Ectodermal cell (in vitro differentiated cells): ENCODE data around the gene CDH13.

Source experiments
- H3K27ac ChIP-seq: 2 replicates; pipeline ENCODE4 v1.7.0; 2013; ENCODE audit warnings: mild to moderate bottlenecking, low read depth, low read length; ENCODE audit not compliant: insufficient read depth, poor library complexity, severe bottlenecking
- H3K27me3 ChIP-seq: 2 replicates; pipeline ENCODE4 v1.7.0; 2013; ENCODE audit warnings: mild to moderate bottlenecking, low read length; ENCODE audit not compliant: insufficient read depth, control insufficient read depth, poor library complexity, severe bottlenecking
- H3K36me3 ChIP-seq: one replicate; pipeline ENCODE4 v1.7.0; 2013; ENCODE audit warnings: low read length; ENCODE audit not compliant: control insufficient read depth, insufficient read depth
- H3K4me1 ChIP-seq: one replicate; pipeline ENCODE4 v1.7.0; 2013; ENCODE audit warnings: low read length; ENCODE audit not compliant: control insufficient read depth, insufficient read depth
- H3K4me3 ChIP-seq: 2 replicates; pipeline ENCODE4 v1.7.0; 2013; ENCODE audit warnings: low read depth, low read length, control low read depth; ENCODE audit not compliant: insufficient read depth
- H3K9me3 ChIP-seq: 2 replicates; pipeline ENCODE4 v1.7.0; 2013; ENCODE audit warnings: mild to moderate bottlenecking, low read length, moderate library complexity; ENCODE audit not compliant: control insufficient read depth
- WGBS, 2 experiments: methylation state at CpG; one replicate each; pipeline ENCODE4 v1.1.7; 2013; ENCODE audit warnings: missing lambda C conversion rate in 2 of 2; 5-methylcytosine and 5-hydroxymethylcytosine counted together

Gene CDH13

GRCh38 chr16:83365166-83365565, 738.4 kb downstream of the CDH13 start:
- Histone ChIP-seq H3K4me3 (no peak overlapping the region), H3K36me3 (no peaks in the 10 kb centered on the region), H3K27me3 (no peaks in the 10 kb centered on the region), H3K9me3 (no peaks in the 10 kb centered on the region), H3K4me1 (no peaks in the 10 kb centered on the region), H3K27ac (no peak overlapping the region)
- WGBS, 2 experiments, result 94 to 96% methylated on average over 3 of the region's 3 CpGs

- no peaks in the 10 kb centered on the region for H3K27me3 ChIP-seq
- WGBS, 2 experiments, result 94 to 95% methylated on average over 12 of the region's 12 CpGs
- no peak overlapping the region for H3K4me3 ChIP-seq
- no peak overlapping the region for H3K27ac ChIP-seq
- no peaks in the 10 kb centered on the region for H3K9me3 ChIP-seq
- H3K4me1 ChIP-seq, result no peaks in the 10 kb centered on the region
- no peaks in the 10 kb centered on the region for H3K36me3 ChIP-seq
These were observed 739.5 kb downstream of the CDH13 start for GRCh38 chr16:83366228-83366627.

- Histone ChIP-seq H3K36me3 (no peaks in the 10 kb centered on the region), H3K9me3 (no peaks in the 10 kb centered on the region), H3K27ac (no peak overlapping the region), H3K4me1 (no peaks in the 10 kb centered on the region), H3K27me3 (no peaks in the 10 kb centered on the region), H3K4me3 (no peak overlapping the region)
- WGBS, 2 experiments, result 90 to 93% methylated on average over 2 to 3 of the region's 3 CpGs
These were observed 748.2 kb downstream of the CDH13 start for GRCh38 chr16:83374979-83375378.

GRCh38 chr16:83389751-83390150, 763.0 kb downstream of the CDH13 start:
- H3K27ac ChIP-seq, result no peak overlapping the region
- H3K4me1 ChIP-seq, result no peaks in the 10 kb centered on the region
- H3K4me3 ChIP-seq, result no peak overlapping the region
- 80 to 81% methylated on average over 3 of the region's 3 CpGs for WGBS, 2 experiments
- no peaks in the 10 kb centered on the region for H3K36me3 ChIP-seq
- H3K27me3 ChIP-seq, result no peaks in the 10 kb centered on the region
- H3K9me3 ChIP-seq, result no peaks in the 10 kb centered on the region

GRCh38 chr16:83390759-83391158, 764.0 kb downstream of the CDH13 start:
- no peak overlapping the region for H3K27ac ChIP-seq
- H3K4me1 ChIP-seq, result no peaks in the 10 kb centered on the region
- H3K4me3 ChIP-seq, result no peak overlapping the region
- H3K9me3 ChIP-seq, result no peaks in the 10 kb centered on the region
- no peaks in the 10 kb centered on the region for H3K27me3 ChIP-seq
- no peaks in the 10 kb centered on the region for H3K36me3 ChIP-seq
- 81 to 85% methylated on average over 3 of the region's 3 CpGs for WGBS, 2 experiments

GRCh38 chr16:83392743-83393142, 766.0 kb downstream of the CDH13 start:
- H3K4me1 ChIP-seq, result no peaks in the 10 kb centered on the region
- no peak overlapping the region for H3K4me3 ChIP-seq
- no peak overlapping the region for H3K27ac ChIP-seq
- no peaks in the 10 kb centered on the region for H3K36me3 ChIP-seq
- H3K27me3 ChIP-seq, result no peaks in the 10 kb centered on the region
- 85 to 88% methylated on average over 4 of the region's 4 CpGs for WGBS, 2 experiments
- H3K9me3 ChIP-seq, result no peaks in the 10 kb centered on the region

- Histone ChIP-seq H3K27me3 (no peaks in the 10 kb centered on the region), H3K4me3 (no peak overlapping the region)
- WGBS, 2 experiments, result 79 to 85% methylated on average over 5 to 6 of the region's 6 CpGs
These were observed 766.6 kb downstream of the CDH13 start for GRCh38 chr16:83393196-83393981.

GRCh38 chr16:83397601-83398291, 771.0 kb downstream of the CDH13 start:
- Histone ChIP-seq H3K4me3 (no peak overlapping the region), H3K36me3 (no peaks in the 10 kb centered on the region), H3K27ac (no peak overlapping the region), H3K9me3 (peaks cover 2% of the 10 kb centered on the region), H3K4me1 (no peaks in the 10 kb centered on the region), H3K27me3 (no peaks in the 10 kb centered on the region)
- WGBS, 2 experiments, result 87% methylated on average over 4 of the region's 4 CpGs

More at GRCh38 chr16:83393196-83393981, 766.6 kb downstream of the CDH13 start:
- H3K4me1 ChIP-seq, result no peaks in the 10 kb centered on the region
- no peak overlapping the region for H3K27ac ChIP-seq
- no peaks in the 10 kb centered on the region for H3K36me3 ChIP-seq
- no peaks in the 10 kb centered on the region for H3K9me3 ChIP-seq

- WGBS, 2 experiments, result 85 to 88% methylated on average over 4 of the region's 4 CpGs
- peaks cover 2% of the 10 kb centered on the region for H3K9me3 ChIP-seq
- no peaks in the 10 kb centered on the region for H3K4me1 ChIP-seq
- H3K27me3 ChIP-seq, result no peaks in the 10 kb centered on the region
- H3K36me3 ChIP-seq, result no peaks in the 10 kb centered on the region
- H3K27ac ChIP-seq, result no peak overlapping the region
- no peak overlapping the region for H3K4me3 ChIP-seq
These were observed 773.5 kb downstream of the CDH13 start for GRCh38 chr16:83400234-83400633.

GRCh38 chr16:83402160-83402814, 775.5 kb downstream of the CDH13 start:
- H3K4me3 ChIP-seq, result no peak overlapping the region
- WGBS, 2 experiments, result 97 to 98% methylated on average over 6 of the region's 6 CpGs
- no peaks in the 10 kb centered on the region for H3K27me3 ChIP-seq
- H3K27ac ChIP-seq, result no peak overlapping the region
- H3K4me1 ChIP-seq, result no peaks in the 10 kb centered on the region
- peaks cover 2% of the 10 kb centered on the region for H3K9me3 ChIP-seq
- H3K36me3 ChIP-seq, result no peaks in the 10 kb centered on the region
